ENCODE data around the gene KCTD1. TPM values are rescaled to one million over a fixed set of nuclear protein-coding genes. Genes with fewer than 3 reads are reported as not detected.

Gene KCTD1
- total RNA-seq, 2 donors from 2014 or later: 12.2 to 36.3 TPM

DNA sequence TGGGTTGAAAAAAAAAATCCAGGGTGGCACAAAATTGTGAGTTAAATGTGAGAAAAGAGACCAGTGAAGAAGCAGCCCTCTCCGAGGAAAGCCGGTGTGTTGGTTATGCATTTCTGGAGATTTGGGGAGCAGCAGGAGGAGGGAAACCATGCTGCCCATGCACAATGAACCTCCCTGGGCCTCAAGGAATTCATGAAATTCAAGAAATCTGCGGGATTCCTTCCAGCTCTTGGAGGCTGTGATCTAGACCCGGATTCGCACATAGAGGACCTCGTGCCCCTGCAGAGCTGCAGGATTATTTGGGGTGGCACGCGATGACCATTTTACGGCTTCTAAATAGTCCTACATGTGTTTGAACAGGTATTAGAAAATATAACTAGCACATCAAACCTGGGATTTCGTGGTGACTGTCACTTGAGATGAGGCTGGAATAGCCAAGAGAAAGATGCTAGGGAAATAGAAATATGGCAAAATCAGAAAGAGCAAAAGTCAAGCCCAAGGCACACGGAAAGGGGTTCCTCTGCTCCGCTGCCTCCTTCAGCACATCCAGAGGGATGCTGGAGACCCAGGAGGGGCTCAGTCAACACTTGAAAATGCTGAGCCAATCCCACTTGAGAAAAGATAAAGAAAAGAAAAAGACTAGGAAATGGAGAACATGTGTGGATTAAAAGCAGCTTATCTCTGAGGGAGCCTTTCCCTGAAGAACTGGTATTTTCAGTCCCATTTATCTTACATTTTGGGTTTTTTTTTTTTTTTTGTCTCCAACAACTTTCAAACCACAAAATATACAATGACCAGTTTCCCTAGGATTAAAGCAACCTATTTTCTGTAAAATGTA lies 22.0 kb downstream of the KCTD1 start:
- DNase-seq: no peak
- Histone ChIP-seq H3K27ac (no peak overlapping the region), H3K4me3 (no peak overlapping the region), H3K9me3 (no peaks in the 10 kb centered on the region), H3K36me3 (replicated peaks in 1 of 2; ENCODE audit: insufficient read depth in 1 of 2, low read depth in 2 of 2) (no peaks in the 10 kb centered on the region), H3K27me3 (no peaks in the 10 kb centered on the region), H3K4me1 (peaks cover 6% of the 10 kb centered on the region)
- TF ChIP-seq, protein P1, sequence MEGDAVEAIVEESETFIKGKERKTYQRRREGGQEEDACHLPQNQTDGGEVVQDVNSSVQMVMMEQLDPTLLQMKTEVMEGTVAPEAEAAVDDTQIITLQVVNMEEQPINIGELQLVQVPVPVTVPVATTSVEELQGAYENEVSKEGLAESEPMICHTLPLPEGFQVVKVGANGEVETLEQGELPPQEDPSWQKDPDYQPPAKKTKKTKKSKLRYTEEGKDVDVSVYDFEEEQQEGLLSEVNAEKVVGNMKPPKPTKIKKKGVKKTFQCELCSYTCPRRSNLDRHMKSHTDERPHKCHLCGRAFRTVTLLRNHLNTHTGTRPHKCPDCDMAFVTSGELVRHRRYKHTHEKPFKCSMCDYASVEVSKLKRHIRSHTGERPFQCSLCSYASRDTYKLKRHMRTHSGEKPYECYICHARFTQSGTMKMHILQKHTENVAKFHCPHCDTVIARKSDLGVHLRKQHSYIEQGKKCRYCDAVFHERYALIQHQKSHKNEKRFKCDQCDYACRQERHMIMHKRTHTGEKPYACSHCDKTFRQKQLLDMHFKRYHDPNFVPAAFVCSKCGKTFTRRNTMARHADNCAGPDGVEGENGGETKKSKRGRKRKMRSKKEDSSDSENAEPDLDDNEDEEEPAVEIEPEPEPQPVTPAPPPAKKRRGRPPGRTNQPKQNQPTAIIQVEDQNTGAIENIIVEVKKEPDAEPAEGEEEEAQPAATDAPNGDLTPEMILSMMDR (IDR thresholded peaks at IDR 0.05): no peak
- TF ChIP-seq POLR2A (IDR thresholded peaks at IDR 0.05): no peak
- no peak for ATAC-seq
- intact Hi-C loops (cut with DNase I): no loop called here
- WGBS, 2 donors: 79 to 86% methylated on average over 12 of the region's 12 CpGs

GRCh38 chr18:26524504-26525351 lies 23.6 kb downstream of the KCTD1 start:
- Histone ChIP-seq H3K4me1 (peaks cover 6% of the 10 kb centered on the region), H3K27ac (no peak overlapping the region), H3K4me3 (no peak overlapping the region), H3K27me3 (no peaks in the 10 kb centered on the region), H3K36me3 (replicated peaks in 1 of 2; ENCODE audit: insufficient read depth in 1 of 2, low read depth in 2 of 2) (no peaks in the 10 kb centered on the region), H3K9me3 (no peaks in the 10 kb centered on the region)
- ATAC-seq (no peak), DNase-seq (no peak)
- TF ChIP-seq, protein P1 (IDR thresholded peaks at IDR 0.05): no peak
- no peak for TF ChIP-seq POLR2A (IDR thresholded peaks at IDR 0.05)
- intact Hi-C loops (cut with DNase I): no loop called here
- WGBS, 2 donors: 72 to 86% methylated on average over 4 of the region's 4 CpGs

- Histone ChIP-seq H3K9me3 (no peaks in the 10 kb centered on the region), H3K27me3 (no peaks in the 10 kb centered on the region), H3K4me1 (peaks cover 6% of the 10 kb centered on the region), H3K4me3 (no peak overlapping the region), H3K27ac (no peak overlapping the region), H3K36me3 (replicated peaks in 1 of 2; ENCODE audit: insufficient read depth in 1 of 2, low read depth in 2 of 2) (no peaks in the 10 kb centered on the region)
- TF ChIP-seq, protein P1 (IDR thresholded peaks at IDR 0.05): no peak
- no peak for TF ChIP-seq POLR2A (IDR thresholded peaks at IDR 0.05)
- no peak for DNase-seq
- intact Hi-C loops (cut with DNase I): no loop called here
- ATAC-seq: no peak
- WGBS, 2 donors: 95 to 100% methylated on average over 2 of the region's 2 CpGs
Measured at GRCh38 chr18:26524002-26524401, 24.4 kb downstream of the KCTD1 start.

DNA sequence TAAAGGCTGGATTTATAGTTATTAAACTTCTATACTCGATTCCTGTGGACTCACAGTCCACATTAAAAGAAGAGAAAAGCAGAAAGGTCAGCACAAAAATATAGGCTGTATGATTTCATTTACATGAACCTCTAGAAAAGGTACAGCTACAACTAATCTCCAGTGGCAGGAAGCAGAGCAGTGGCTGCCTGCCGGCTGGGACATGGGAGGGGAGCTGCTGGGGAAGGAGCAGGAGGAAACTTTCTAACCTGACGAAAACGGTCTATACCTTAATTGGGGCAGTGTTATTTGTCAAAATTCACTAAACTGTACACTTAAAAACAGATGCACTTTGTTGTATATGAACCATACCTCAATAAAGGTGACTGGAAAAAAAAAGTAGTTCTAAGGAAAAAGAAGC lies 26.7 kb downstream of the KCTD1 start:
- H3K27ac ChIP-seq: no peak overlapping the region
- ATAC-seq: no peak
- TF ChIP-seq, protein P1 (IDR thresholded peaks at IDR 0.05): no peak
- no peak for TF ChIP-seq POLR2A (IDR thresholded peaks at IDR 0.05)
- no peak for DNase-seq
- H3K36me3 ChIP-seq (replicated peaks in 1 of 2; ENCODE audit: insufficient read depth in 1 of 2, low read depth in 2 of 2): no peaks in the 10 kb centered on the region
- H3K4me1 ChIP-seq: peaks cover 6% of the 10 kb centered on the region
- 76 to 79% methylated on average over 4 of the region's 4 CpGs for WGBS, 2 donors
- H3K4me3 ChIP-seq: no peak overlapping the region
- no peaks in the 10 kb centered on the region for H3K27me3 ChIP-seq
- no peaks in the 10 kb centered on the region for H3K9me3 ChIP-seq
- intact Hi-C loops (cut with DNase I): no loop called here

Data from body of pancreas (tissue), 4 donors.